GM12801 (cell line): ENCODE measurements around the gene MICAL3.

Source experiments
- CTCF ChIP-seq: IDR thresholded peaks from one replicate; pipeline ENCODE4 v1.5.1; 2011; ENCODE audit warnings: control low read depth; ENCODE audit not compliant: insufficient read length; ENCODE audit errors: extremely low read depth

Gene MICAL3

GRCh38 chr22:17962168-17962567, 62.2 kb downstream of the MICAL3 start:
- TF ChIP-seq CTCF: no peak

- TF ChIP-seq CTCF: no peak
Measured at GRCh38 chr22:17961446-17961729, 63.0 kb downstream of the MICAL3 start.

DNA sequence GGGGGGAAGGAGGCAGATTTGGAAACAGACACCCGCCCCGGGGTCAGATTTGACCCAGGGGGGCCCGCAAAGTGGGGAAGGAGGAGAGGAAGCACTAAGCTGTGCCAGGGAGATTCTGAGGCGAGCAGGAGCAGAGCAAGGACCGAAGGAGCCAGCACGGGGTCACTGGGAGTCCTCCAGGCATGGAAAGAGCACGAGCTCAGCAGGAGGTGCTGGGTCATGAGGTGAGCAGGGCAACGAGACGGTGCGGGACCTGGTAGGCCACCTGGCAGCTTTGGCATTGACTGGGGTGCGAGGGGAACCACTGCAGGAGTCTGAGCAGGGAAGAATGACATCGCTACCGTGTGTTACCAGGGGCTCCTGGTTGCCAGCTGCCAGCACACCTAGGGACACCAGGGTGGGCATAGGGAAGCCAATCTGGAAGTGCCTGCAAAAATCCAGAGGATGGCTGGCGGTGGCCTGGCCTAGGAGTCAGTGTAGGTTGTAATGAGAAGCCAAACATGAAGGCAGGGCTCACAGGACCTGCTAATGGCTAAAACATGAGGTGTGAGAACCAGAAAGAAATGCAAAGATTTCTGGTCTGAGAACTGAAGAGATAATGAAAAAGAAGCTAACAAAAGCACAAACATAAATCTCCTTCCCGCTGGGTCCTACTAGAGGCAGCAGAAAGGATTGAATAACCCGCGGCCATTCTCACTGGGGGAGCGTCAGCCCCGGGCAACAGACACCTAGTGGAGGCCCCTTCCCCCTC, 63.5 kb downstream of the MICAL3 start:
- no peak for TF ChIP-seq CTCF

- TF ChIP-seq CTCF: no peak
Measured at GRCh38 chr22:17960011-17960410, 64.3 kb downstream of the MICAL3 start.

DNA sequence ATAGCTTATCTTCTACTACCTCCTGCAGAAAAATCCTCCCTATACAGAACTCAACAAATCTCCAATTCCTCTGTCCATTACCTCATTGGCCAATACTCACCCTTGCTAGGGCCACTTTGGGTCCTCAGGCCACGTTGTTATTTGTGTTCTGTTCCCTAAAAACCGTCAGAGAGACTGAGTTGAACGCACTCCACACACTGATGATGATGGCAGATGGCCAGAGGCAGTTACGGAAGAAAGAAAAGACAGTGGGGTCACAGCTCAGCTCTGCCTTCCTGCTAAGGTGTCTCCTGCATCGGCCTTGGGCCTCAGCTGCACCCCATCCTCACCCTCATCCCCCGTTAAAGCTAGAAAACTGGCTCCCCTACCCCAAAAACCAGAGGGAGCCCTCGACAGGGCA, 66.2 kb downstream of the MICAL3 start:
- no peak for TF ChIP-seq CTCF

DNA sequence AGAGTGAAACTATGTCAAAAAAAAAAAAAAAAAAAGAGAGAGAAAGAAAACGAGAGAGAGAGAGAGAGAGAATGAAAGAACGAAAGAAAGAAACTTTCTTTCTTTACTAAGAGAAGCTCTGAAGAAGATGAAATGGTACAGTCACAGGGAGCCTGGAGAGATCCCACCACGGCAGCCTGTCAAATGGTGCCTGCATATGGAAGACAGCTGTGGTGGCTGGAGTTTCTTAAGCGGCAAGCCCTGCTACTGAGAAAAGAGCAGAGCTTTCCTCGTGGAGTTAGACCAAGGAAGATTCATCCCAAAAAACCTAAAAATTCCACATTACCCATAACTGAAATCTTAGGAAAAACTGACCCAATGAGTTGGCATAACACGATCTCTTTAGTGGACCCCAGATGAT, 66.7 kb downstream of the MICAL3 start:
- TF ChIP-seq CTCF: no peak

DNA sequence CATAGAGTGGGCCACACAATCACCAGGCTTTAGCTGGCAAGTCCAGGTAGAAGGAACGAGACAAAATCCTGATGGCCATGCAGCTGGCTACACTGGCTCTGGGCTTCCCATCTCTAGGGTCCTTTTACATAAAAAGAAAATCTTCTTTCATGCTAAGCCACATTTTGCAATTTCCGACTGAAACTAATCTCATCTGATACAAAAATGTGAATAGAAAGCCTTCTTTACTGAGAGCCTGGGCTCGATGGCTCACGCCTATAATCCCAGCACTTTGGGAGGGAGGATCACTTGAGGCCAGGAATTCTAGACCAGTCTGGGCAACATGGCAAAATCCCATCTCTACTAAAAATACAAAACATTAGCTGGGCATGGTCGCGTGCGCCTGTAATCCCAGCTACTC, 67.2 kb downstream of the MICAL3 start:
- TF ChIP-seq CTCF: no peak
